Spleen (tissue), 11 donors: ENCODE data around the gene RASA3. TPM values are rescaled to one million over a fixed set of nuclear protein-coding genes. Genes with fewer than 3 reads are reported as not detected.
A peak's percentile ranks its signal among the peaks of the same experiment; 100 is the strongest.

Experiments used
- DNase-seq: peaks from one replicate; pipeline ENCODE4 v3.0.0-alpha.2; 2020
- H3K27ac ChIP-seq, 8 donors: fragments of 200-600 bp; sonication (generic) in 7 of 8; 1 replicate in 4 of 8; 2 replicates in 4 of 8; pipeline versions ENCODE4 v1.5.0 to v1.8.0; 2016 to 2021; ENCODE audit warnings: inconsistent platforms in 4 of 8, mild to moderate bottlenecking in 4 of 8, moderate library complexity in 1 of 8
- H3K27me3 ChIP-seq, 7 donors: fragments of 200-600 bp; sonication (generic) in 6 of 7; replicated peaks in 1 of 7; 1 replicate in 4 of 7; 2 replicates in 3 of 7; pipeline versions ENCODE4 v1.5.0 to v1.8.0; 2016 to 2021; ENCODE audit warnings: inconsistent platforms in 3 of 7, mild to moderate bottlenecking in 1 of 7
- H3K36me3 ChIP-seq, 6 donors: fragments of 200-600 bp; sonication (generic) in 5 of 6; 1 replicate in 4 of 6; 2 replicates in 2 of 6; pipeline versions ENCODE4 v1.5.0 to v1.8.0; 2016 to 2021; ENCODE audit warnings: inconsistent platforms in 2 of 6
- H3K4me1 ChIP-seq, 6 donors: fragments of 200-600 bp; sonication (generic) in 5 of 6; 1 replicate in 3 of 6; 2 replicates in 3 of 6; pipeline versions ENCODE4 v1.5.0 to v1.8.0; 2016 to 2021; ENCODE audit warnings: inconsistent platforms in 3 of 6
- H3K4me3 ChIP-seq, 8 donors: fragments of 200-600 bp; sonication (generic) in 7 of 8; 1 replicate in 4 of 8; 2 replicates in 4 of 8; pipeline versions ENCODE4 v1.5.0 to v1.8.0; 2016 to 2021; ENCODE audit warnings: inconsistent platforms in 4 of 8, mild to moderate bottlenecking in 4 of 8, moderate library complexity in 2 of 8
- H3K9me3 ChIP-seq, 8 donors: fragments of 200-600 bp; sonication (generic) in 7 of 8; 1 replicate in 4 of 8; 2 replicates in 4 of 8; pipeline versions ENCODE4 v1.5.0 to v1.8.0; 2016 to 2021; ENCODE audit warnings: inconsistent platforms in 4 of 8
- POLR2A ChIP-seq, 3 donors: fragments of 450-650 bp; IDR thresholded peaks; one replicate each; pipeline ENCODE4 v1.5.1; 2017; ENCODE audit warnings: antibody characterized with exemption in 3 of 3, mild to moderate bottlenecking in 1 of 3
- POLR2AphosphoS5 ChIP-seq, 3 donors: sonication (generic); formaldehyde crosslinking; IDR thresholded peaks; one replicate each; pipeline ENCODE4 v1.5.1; 2017; ENCODE audit warnings: antibody characterized with exemption in 3 of 3
- WGBS, 5 donors: extraction: QIAGEN DNeasy Blood & Tissue Kit in 3 of 5; methylation state at CpG; one replicate each; pipeline versions ENCODE4 v1.1.5 to v1.1.7; 2013 to 2018; 5-methylcytosine and 5-hydroxymethylcytosine counted together
- intact Hi-C: fragments of 100-400 bp; cut with DNase I; formaldehyde crosslinking; loops from one replicate; pipeline ENCODE4 v1.15.0; 2023; ENCODE audit warnings: low total_unique reads
- polyA plus RNA-seq, 3 donors: library from polyadenylated mRNA; stranded (reverse); fragments of 200-250 nt; gene quantifications; one replicate each; pipeline ENCODE4 v1.2.1, GENCODE V29; 2013
- total RNA-seq, 7 donors: library from RNA; depleted of rRNA in 3 of 7; stranded (reverse); fragments of >200 nt in 3 of 7; fragmentation: NEBNext Ultra II Directional in 4 of 7; extraction: Animal tissue kit (Norgen Biotek cat#: 25700) in 4 of 7; gene quantifications; one replicate each; pipeline versions ENCODE4 v1.1.0 to v1.2.1, GENCODE V29; 2016 to 2021
- TF ChIP-seq, protein P1 (sequence below), 11 experiments: fragments of 200-600 bp in 7 of 11; fragments of 450-650 bp in 4 of 11; sonication (generic) in 4 of 11; IDR thresholded peaks in 8 of 11; conservative IDR thresholded peaks in 3 of 11; 1 replicate in 7 of 11; 2 replicates in 4 of 11; pipeline versions ENCODE4 v1.4.0 to v1.8.0; 2016 to 2021; ENCODE audit warnings: antibody characterized with exemption in 11 of 11, inconsistent platforms in 4 of 11, mild to moderate bottlenecking in 1 of 11
- donor health status: healthy with polysubstance abuse.
- donor health status: DM: no; HTN: no; CAD: no; lungs with moderate emphysema.
- donor health status: DM: no; HTN: no; CAD: no.
- donor health status: Bipolar disorder and iron deficiency.
- donor health status: healthy.
- donor health status: DM: no; HTN: no; CAD: no.
- donor health status: DM: yes; HTN: yes; CAD: no.

The RASA3 gene
- total and polyA plus RNA-seq, 10 donors = 11.7 to 52.8 (median 47.7) TPM

DNA sequence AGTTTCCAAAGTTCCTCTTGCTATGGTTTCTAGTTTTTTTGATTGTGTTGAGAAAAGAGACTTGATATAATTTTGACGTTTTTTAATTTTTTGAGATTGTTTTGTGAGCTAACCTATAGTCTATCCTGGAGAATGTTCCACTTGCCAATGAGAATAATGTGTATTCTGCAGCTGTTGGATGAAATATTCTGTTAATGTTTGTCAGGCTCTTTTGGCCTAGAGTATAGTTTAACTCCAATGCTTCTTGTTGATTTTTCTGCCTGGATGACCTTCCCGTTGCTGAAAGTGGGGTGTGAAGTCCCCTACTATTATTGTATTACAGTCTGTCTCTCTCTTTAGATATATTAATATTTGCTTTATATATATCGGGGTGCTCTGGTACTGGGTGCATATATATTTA, 40.0 kb downstream of the RASA3 start:
- intact Hi-C loops = no loop called here
- no peak overlapping the region for H3K4me3 ChIP-seq
- WGBS, 5 donors = 94 to 97% (median 95%) methylated on average over 3 of the region's 3 CpGs

DNA sequence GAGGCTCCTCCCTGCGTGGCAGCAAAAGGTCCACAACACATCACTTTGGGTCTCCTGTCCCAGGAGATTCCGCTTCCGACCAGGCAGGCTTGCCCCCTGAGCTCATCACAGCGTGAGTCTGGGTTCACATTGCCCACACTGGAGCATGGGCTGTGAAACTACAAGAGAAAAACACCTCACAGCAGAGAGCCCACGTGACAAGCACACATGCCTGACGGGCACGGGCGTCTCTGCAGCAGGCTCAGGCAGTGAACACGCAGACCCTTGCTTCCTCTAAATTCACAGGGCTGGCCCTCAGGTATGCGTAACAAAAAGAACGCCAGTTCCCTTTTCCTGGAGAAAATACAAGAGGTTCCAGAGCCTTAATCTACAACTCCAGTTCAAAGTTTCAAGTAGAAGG, 41.9 kb downstream of the RASA3 start:
- 73 to 80% (median 76%) methylated on average over 11 of the region's 11 CpGs for WGBS, 5 donors
- intact Hi-C loops = no loop called here
- Histone ChIP-seq H3K36me3 (peaks cover 0 to 7% (median 0%) of the 10 kb centered on the region in 6 donors), H3K4me3 (no peak overlapping the region), H3K27ac (peak overlapping the region in 2 of 8 donors; percentile 9 to 39), H3K4me1 (peaks cover 0 to 27% (median 4%) of the 10 kb centered on the region in 6 donors), H3K27me3 (no peaks in the 10 kb centered on the region), H3K9me3 (peaks cover 3 to 46% (median 31%) of the 10 kb centered on the region in 8 donors)
- DNase-seq = no peak
- TF ChIP-seq, protein P1, sequence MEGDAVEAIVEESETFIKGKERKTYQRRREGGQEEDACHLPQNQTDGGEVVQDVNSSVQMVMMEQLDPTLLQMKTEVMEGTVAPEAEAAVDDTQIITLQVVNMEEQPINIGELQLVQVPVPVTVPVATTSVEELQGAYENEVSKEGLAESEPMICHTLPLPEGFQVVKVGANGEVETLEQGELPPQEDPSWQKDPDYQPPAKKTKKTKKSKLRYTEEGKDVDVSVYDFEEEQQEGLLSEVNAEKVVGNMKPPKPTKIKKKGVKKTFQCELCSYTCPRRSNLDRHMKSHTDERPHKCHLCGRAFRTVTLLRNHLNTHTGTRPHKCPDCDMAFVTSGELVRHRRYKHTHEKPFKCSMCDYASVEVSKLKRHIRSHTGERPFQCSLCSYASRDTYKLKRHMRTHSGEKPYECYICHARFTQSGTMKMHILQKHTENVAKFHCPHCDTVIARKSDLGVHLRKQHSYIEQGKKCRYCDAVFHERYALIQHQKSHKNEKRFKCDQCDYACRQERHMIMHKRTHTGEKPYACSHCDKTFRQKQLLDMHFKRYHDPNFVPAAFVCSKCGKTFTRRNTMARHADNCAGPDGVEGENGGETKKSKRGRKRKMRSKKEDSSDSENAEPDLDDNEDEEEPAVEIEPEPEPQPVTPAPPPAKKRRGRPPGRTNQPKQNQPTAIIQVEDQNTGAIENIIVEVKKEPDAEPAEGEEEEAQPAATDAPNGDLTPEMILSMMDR (IDR thresholded peaks at IDR 0.05 in 8 of 11, conservative IDR thresholded peaks at IDR 0.05 in 3 of 11) = no peak
- TF ChIP-seq POLR2A (IDR thresholded peaks at IDR 0.05) = no peak
- peak in 1 of 3 donors; percentile 38 for TF ChIP-seq POLR2AphosphoS5 (IDR thresholded peaks at IDR 0.05)

More for the DNA sequence above, 40.0 kb downstream of the RASA3 start:
- no peak for DNase-seq
- Histone ChIP-seq H3K4me1 (peaks cover 0 to 47% (median 14%) of the 10 kb centered on the region in 6 donors), H3K36me3 (peaks cover 0 to 8% (median 0%) of the 10 kb centered on the region in 6 donors), H3K27ac (no peak overlapping the region), H3K9me3 (peaks cover 3 to 42% (median 31%) of the 10 kb centered on the region in 8 donors), H3K27me3 (no peaks in the 10 kb centered on the region)
- TF ChIP-seq, protein P1 (IDR thresholded peaks at IDR 0.05 in 8 of 11, conservative IDR thresholded peaks at IDR 0.05 in 3 of 11) = no peak
- TF ChIP-seq POLR2A (IDR thresholded peaks at IDR 0.05) = no peak
- TF ChIP-seq POLR2AphosphoS5 (IDR thresholded peaks at IDR 0.05) = no peak

DNA sequence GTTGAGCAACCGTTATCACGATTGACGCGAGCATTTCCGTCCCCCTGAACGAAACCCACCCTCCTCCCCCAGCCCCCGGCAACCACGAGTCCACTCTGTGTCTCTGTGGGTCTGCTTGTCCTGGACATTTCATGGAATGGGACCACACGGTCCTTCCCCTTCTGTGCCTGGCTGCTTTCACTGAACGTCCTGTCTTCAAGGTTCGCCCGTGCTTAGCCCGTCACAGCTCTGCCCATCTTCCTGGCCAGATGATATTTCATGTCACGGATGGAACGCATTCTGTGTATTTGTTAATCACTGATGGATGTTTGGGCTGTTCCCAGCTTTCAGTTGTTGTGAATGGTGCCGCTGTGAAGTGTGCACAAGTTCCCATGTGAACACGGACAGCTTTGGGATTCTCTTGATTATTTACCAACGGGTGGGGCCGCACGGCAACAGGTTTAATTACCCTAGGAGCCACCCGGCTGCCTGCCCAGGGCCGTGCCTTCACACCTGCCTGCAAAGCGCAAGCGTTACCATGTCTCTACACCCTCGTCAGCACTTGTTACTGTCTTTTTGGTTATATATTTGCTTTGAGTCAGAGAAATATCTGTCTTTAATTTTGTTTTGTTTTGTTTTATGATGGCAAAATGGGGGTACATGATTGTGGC, 42.5 kb downstream of the RASA3 start:
- 89 to 95% (median 93%) methylated on average over 25 of the region's 25 CpGs for WGBS, 5 donors

DNA sequence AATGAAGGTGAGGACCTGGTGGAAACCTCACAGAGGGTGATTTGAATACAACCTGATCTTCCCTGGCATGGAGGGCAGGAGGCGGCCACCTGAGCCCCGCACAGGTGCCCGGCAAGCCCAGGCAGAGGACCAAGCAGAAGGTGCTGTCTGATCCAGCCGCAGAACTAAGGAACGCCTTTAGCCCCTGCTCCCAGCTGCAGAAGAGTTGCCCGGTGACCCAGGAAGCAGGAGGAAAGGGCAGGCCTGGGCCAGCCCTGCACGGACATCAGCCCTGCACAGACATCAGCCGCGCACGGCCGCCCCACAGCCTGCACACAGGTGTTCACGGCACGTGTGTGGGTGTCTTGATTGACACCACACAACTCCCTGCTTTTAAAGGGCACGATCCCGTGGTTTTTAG, 43.1 kb downstream of the RASA3 start:
- TF ChIP-seq POLR2A (IDR thresholded peaks at IDR 0.05) = no peak
- TF ChIP-seq POLR2AphosphoS5 (IDR thresholded peaks at IDR 0.05) = no peak
- TF ChIP-seq, protein P1 (IDR thresholded peaks at IDR 0.05 in 8 of 11, conservative IDR thresholded peaks at IDR 0.05 in 3 of 11) = no peak
- Histone ChIP-seq H3K36me3 (peaks cover 0 to 7% (median 0%) of the 10 kb centered on the region in 6 donors), H3K4me3 (no peak overlapping the region), H3K27me3 (no peaks in the 10 kb centered on the region), H3K9me3 (peaks cover 3 to 41% (median 31%) of the 10 kb centered on the region in 8 donors), H3K27ac (no peak overlapping the region), H3K4me1 (peaks cover 0 to 17% (median 2%) of the 10 kb centered on the region in 6 donors)
- intact Hi-C loops = no loop called here
- 85 to 94% (median 89%) methylated on average over 13 to 15 of the region's 15 CpGs for WGBS, 5 donors
- DNase-seq = no peak

More for the DNA sequence above, 42.5 kb downstream of the RASA3 start:
- H3K4me3 ChIP-seq = no peak overlapping the region
- no peak for TF ChIP-seq POLR2A (IDR thresholded peaks at IDR 0.05)
- TF ChIP-seq POLR2AphosphoS5 (IDR thresholded peaks at IDR 0.05) = no peak
- TF ChIP-seq, protein P1 (IDR thresholded peaks at IDR 0.05 in 8 of 11, conservative IDR thresholded peaks at IDR 0.05 in 3 of 11) = no peak
- H3K36me3 ChIP-seq = peaks cover 0 to 7% (median 0%) of the 10 kb centered on the region in 6 donors
- H3K27ac ChIP-seq = peak overlapping the region in 1 of 8 donors; percentile 9
- peaks cover 3 to 45% (median 31%) of the 10 kb centered on the region in 8 donors for H3K9me3 ChIP-seq
- H3K4me1 ChIP-seq = peaks cover 0 to 22% (median 2%) of the 10 kb centered on the region in 6 donors
- no peak for DNase-seq
- intact Hi-C loops = no loop called here
- no peaks in the 10 kb centered on the region for H3K27me3 ChIP-seq
